Trophoblast cell (in vitro differentiated cells and primary cell): ENCODE data around the gene LEUTX.
"Not testable (repeated sequence)": the region's sequence is repeated elsewhere in the genome, so short reads cannot be mapped to it uniquely, and the experiment has no call there.

Experiments used
- DNase-seq, 2 donors: peaks; one replicate each; pipeline ENCODE4 v3.0.0-alpha.2; 2016
- H2AFZ ChIP-seq: 2 replicates; pipeline ENCODE4 v1.6.1; 2013; ENCODE audit warnings: low read length, moderate library complexity, mild to moderate bottlenecking; ENCODE audit not compliant: insufficient read depth, poor library complexity
- H2AK5ac ChIP-seq: 2 replicates; pipeline ENCODE4 v1.6.1; 2013; ENCODE audit warnings: mild to moderate bottlenecking, low read length
- H2BK120ac ChIP-seq: 2 replicates; pipeline ENCODE4 v1.6.1; 2013; ENCODE audit warnings: low read length, mild to moderate bottlenecking, moderate library complexity; ENCODE audit not compliant: insufficient read depth, poor library complexity
- H2BK12ac ChIP-seq: 2 replicates; pipeline ENCODE4 v1.6.1; 2013; ENCODE audit warnings: mild to moderate bottlenecking, low read length, moderate library complexity
- H2BK5ac ChIP-seq: 2 replicates; pipeline ENCODE4 v1.6.1; 2013; ENCODE audit warnings: low read length, low read depth, moderate library complexity, mild to moderate bottlenecking; ENCODE audit not compliant: poor library complexity
- H3K14ac ChIP-seq: 2 replicates; pipeline ENCODE4 v1.6.1; 2013; ENCODE audit warnings: mild to moderate bottlenecking, low read length
- H3K18ac ChIP-seq: 2 replicates; pipeline ENCODE4 v1.6.1; 2013; ENCODE audit warnings: mild to moderate bottlenecking, low read length
- H3K23ac ChIP-seq: 2 replicates; pipeline ENCODE4 v1.6.1; 2013; ENCODE audit warnings: low read length
- H3K27ac ChIP-seq: 2 replicates; pipeline ENCODE4 v1.5.1; 2013; ENCODE audit warnings: low read depth, mild to moderate bottlenecking, inconsistent platforms, low read length, moderate library complexity
- H3K27me3 ChIP-seq: 2 replicates; pipeline ENCODE4 v1.6.1; 2013; ENCODE audit warnings: inconsistent platforms, mild to moderate bottlenecking, low read length, moderate library complexity; ENCODE audit not compliant: insufficient read depth
- H3K36me3 ChIP-seq, 2 experiments: 1 replicate in 1 of 2; 2 replicates in 1 of 2; pipeline ENCODE4 v1.6.1; 2013; ENCODE audit warnings: low read length in 2 of 2, mild to moderate bottlenecking in 2 of 2, moderate library complexity in 1 of 2; ENCODE audit not compliant: insufficient read depth in 2 of 2, control insufficient read depth in 1 of 2
- H3K4ac ChIP-seq: 2 replicates; pipeline ENCODE4 v1.6.1; 2013; ENCODE audit warnings: low read depth, mild to moderate bottlenecking, low read length, moderate library complexity
- H3K4me1 ChIP-seq, 2 experiments: 1 replicate in 1 of 2; 2 replicates in 1 of 2; pipeline ENCODE4 v1.6.1; 2013; ENCODE audit warnings: low read length in 2 of 2, mild to moderate bottlenecking in 2 of 2, moderate library complexity in 1 of 2; ENCODE audit not compliant: insufficient read depth in 2 of 2, control insufficient read depth in 1 of 2
- H3K4me2 ChIP-seq: 2 replicates; pipeline ENCODE4 v1.6.1; 2013; ENCODE audit warnings: inconsistent platforms, mild to moderate bottlenecking, low read length, moderate library complexity
- H3K4me3 ChIP-seq: 2 replicates; pipeline ENCODE4 v1.5.1; 2013; ENCODE audit warnings: mild to moderate bottlenecking, low read depth, low read length, inconsistent platforms
- H3K79me1 ChIP-seq: one replicate; pipeline ENCODE4 v1.6.1; 2013; ENCODE audit warnings: low read length
- H3K79me2 ChIP-seq: 2 replicates; pipeline ENCODE4 v1.6.1; 2013; ENCODE audit warnings: low read length, mild to moderate bottlenecking; ENCODE audit not compliant: control insufficient read depth, insufficient read depth, poor library complexity
- H3K9ac ChIP-seq: 2 replicates; pipeline ENCODE4 v1.6.1; 2013; ENCODE audit warnings: mild to moderate bottlenecking, low read length
- H3K9me3 ChIP-seq: 2 replicates; pipeline ENCODE4 v1.6.1; 2013; ENCODE audit warnings: low read depth, mild to moderate bottlenecking, control low read depth, inconsistent platforms, low read length; ENCODE audit not compliant: insufficient read depth
- H4K12ac ChIP-seq: 2 replicates; pipeline ENCODE4 v1.6.1; 2013; ENCODE audit warnings: low read depth, mild to moderate bottlenecking, low read length, moderate library complexity
- H4K8ac ChIP-seq: 2 replicates; pipeline ENCODE4 v1.6.1; 2013; ENCODE audit warnings: low read depth, mild to moderate bottlenecking, low read length, moderate library complexity
- H4K91ac ChIP-seq: one replicate; pipeline ENCODE4 v1.6.1; 2013; ENCODE audit warnings: low read depth, mild to moderate bottlenecking, low read length, moderate library complexity
- WGBS: extraction: QIAGEN DNeasy Blood & Tissue Kit; methylation state at CpG from one replicate; pipeline ENCODE4 v1.1.7; 2013; ENCODE audit warnings: missing lambda C conversion rate; ENCODE audit not compliant: insufficient read length, insufficient coverage; ENCODE audit errors: extremely low coverage; 5-methylcytosine and 5-hydroxymethylcytosine counted together

The LEUTX gene

GRCh38 chr19:39759457-39760184 lies 19.0 kb upstream of the LEUTX start:
- H3K18ac ChIP-seq, result no peak overlapping the region
- H2AK5ac ChIP-seq, result no peak overlapping the region
- H3K14ac ChIP-seq, result no peak overlapping the region
- H2BK12ac ChIP-seq, result no peak overlapping the region
- no peak overlapping the region for H4K91ac ChIP-seq
- no peaks in the 10 kb centered on the region for H3K9me3 ChIP-seq
- no peaks in the 10 kb centered on the region for H3K36me3 ChIP-seq
- H3K9ac ChIP-seq, result no peak overlapping the region
- no peak overlapping the region for H4K12ac ChIP-seq
- H3K4ac ChIP-seq, result no peak overlapping the region
- no CpG with 5 or more reads among the region's 4 CpGs for WGBS
- H4K8ac ChIP-seq, result no peak overlapping the region
- H3K4me1 ChIP-seq, result peaks cover 3 to 5% of the 10 kb centered on the region in 2 experiments
- no peak overlapping the region for H3K4me3 ChIP-seq
- DNase-seq, result no peak
- no peaks in the 10 kb centered on the region for H3K27me3 ChIP-seq
- H2AFZ ChIP-seq, result no peak overlapping the region
- H3K27ac ChIP-seq, result no peak overlapping the region
- H2BK120ac ChIP-seq, result no peak overlapping the region
- no peak overlapping the region for H3K23ac ChIP-seq
- no peaks in the 10 kb centered on the region for H3K79me1 ChIP-seq
- no peaks in the 10 kb centered on the region for H3K79me2 ChIP-seq
- no peak overlapping the region for H2BK5ac ChIP-seq
- H3K4me2 ChIP-seq, result no peak overlapping the region

- H3K27ac ChIP-seq, DNase-seq, H4K8ac ChIP-seq, H3K23ac ChIP-seq, H3K4me2 ChIP-seq, H4K91ac ChIP-seq, H3K14ac ChIP-seq, H3K9ac ChIP-seq, H3K27me3 ChIP-seq, H3K36me3 ChIP-seq, H2BK5ac ChIP-seq, H2BK12ac ChIP-seq, H3K79me1 ChIP-seq, H3K4me3 ChIP-seq, H2BK120ac ChIP-seq, H3K4ac ChIP-seq, H4K12ac ChIP-seq, H3K79me2 ChIP-seq, H2AFZ ChIP-seq, H2AK5ac ChIP-seq, H3K4me1 ChIP-seq, H3K9me3 ChIP-seq, H3K18ac ChIP-seq: not testable (repeated sequence)
- WGBS, result no CpG with 5 or more reads among the region's 1 CpG
These were observed 16.8 kb upstream of the LEUTX start for GRCh38 chr19:39761851-39762250.

GRCh38 chr19:39765091-39766076 lies 13.3 kb upstream of the LEUTX start:
- H3K36me3 ChIP-seq, result no peaks in the 10 kb centered on the region

GRCh38 chr19:39768334-39768733 lies 10.3 kb upstream of the LEUTX start:
- Histone ChIP-seq H3K4me1 (no peaks in the 10 kb centered on the region), H3K4me2 (no peak overlapping the region), H3K14ac (no peak overlapping the region), H2AK5ac (no peak overlapping the region), H3K79me2 (no peaks in the 10 kb centered on the region), H2BK5ac (no peak overlapping the region), H4K8ac (no peak overlapping the region), H4K91ac (no peak overlapping the region), H3K27me3 (no peaks in the 10 kb centered on the region), H3K27ac (no peak overlapping the region), H3K4me3 (no peak overlapping the region), H3K23ac (no peak overlapping the region), H2AFZ (no peak overlapping the region), H3K18ac (no peak overlapping the region), H3K79me1 (no peaks in the 10 kb centered on the region), H3K4ac (no peak overlapping the region), H4K12ac (no peak overlapping the region), H3K36me3 (no peaks in the 10 kb centered on the region), H2BK120ac (no peak overlapping the region), H3K9me3 (no peaks in the 10 kb centered on the region), H3K9ac (no peak overlapping the region), H2BK12ac (no peak overlapping the region)
- DNase-seq, result no peak
- no CpG with 5 or more reads among the region's 8 CpGs for WGBS

More at GRCh38 chr19:39765091-39766076, 13.3 kb upstream of the LEUTX start:
- H3K4ac ChIP-seq, result no peak overlapping the region
- no peak overlapping the region for H4K91ac ChIP-seq
- no peak overlapping the region for H2AFZ ChIP-seq
- H3K4me2 ChIP-seq, result no peak overlapping the region
- WGBS, result no CpG with 5 or more reads among the region's 16 CpGs
- no peak overlapping the region for H3K9ac ChIP-seq
- H3K4me3 ChIP-seq, result no peak overlapping the region
- no peak overlapping the region for H2BK12ac ChIP-seq
- no peak overlapping the region for H4K8ac ChIP-seq
- H3K23ac ChIP-seq, result no peak overlapping the region
- H3K27ac ChIP-seq, result no peak overlapping the region
- no peaks in the 10 kb centered on the region for H3K9me3 ChIP-seq
- H2AK5ac ChIP-seq, result no peak overlapping the region
- H3K79me1 ChIP-seq, result no peaks in the 10 kb centered on the region
- peak; percentile 34 to 92 for DNase-seq
- no peak overlapping the region for H3K14ac ChIP-seq
- H3K18ac ChIP-seq, result no peak overlapping the region
- H3K27me3 ChIP-seq, result no peaks in the 10 kb centered on the region
- H3K79me2 ChIP-seq, result no peaks in the 10 kb centered on the region
- no peaks in the 10 kb centered on the region for H3K4me1 ChIP-seq
- no peak overlapping the region for H2BK120ac ChIP-seq
- H4K12ac ChIP-seq, result no peak overlapping the region
- H2BK5ac ChIP-seq, result no peak overlapping the region
